Measurements from ENCODE around the gene GSAP. TPM values are rescaled to one million over a fixed set of nuclear protein-coding genes. Genes with fewer than 3 reads are reported as not detected.
A peak's percentile ranks its signal among the peaks of the same experiment; 100 is the strongest.

The GSAP gene
- polyA plus RNA-seq, 3 donors, result 19.1 to 105 (median 35.6) TPM

GRCh38 chr7:77443042-77443441 is 26.9 kb upstream of the GSAP start:
- H3K4me3 ChIP-seq (replicated peaks in 1 of 3; ENCODE audit: low read depth in 2 of 3, low read length in 3 of 3), result no peak overlapping the region
- no peak overlapping the region for H2AFZ ChIP-seq (ENCODE audit: insufficient read depth, low read depth, low read length, poor library complexity, severe bottlenecking)
- no CpG with 5 or more reads among the region's 2 CpGs for WGBS (ENCODE audit: insufficient coverage)
- no peaks in the 10 kb centered on the region for H3K27me3 ChIP-seq (ENCODE audit: control insufficient read depth in 2 of 2, insufficient read depth in 2 of 2, low read length in 2 of 2)
- no peaks in the 10 kb centered on the region for H3K9me3 ChIP-seq (replicated peaks in 1 of 2; ENCODE audit: control insufficient read depth in 1 of 2, insufficient read depth in 1 of 2, low read length in 2 of 2)
- H3K4me2 ChIP-seq (replicated peaks; ENCODE audit: extremely low read depth, low read length, poor library complexity, severe bottlenecking), result no peak overlapping the region
- peaks cover 39% of the 10 kb centered on the region for H3K4me1 Mint-ChIP-seq
- H3K9me3 Mint-ChIP-seq, result no peaks in the 10 kb centered on the region
- H3K4me1 ChIP-seq (ENCODE audit: control insufficient read depth in 1 of 2, insufficient read depth in 2 of 2, low read length in 2 of 2), result peaks cover 25 to 40% of the 10 kb centered on the region in 2 donors
- no peaks in the 10 kb centered on the region for H3K79me2 ChIP-seq (ENCODE audit: insufficient read depth, low read length)
- H3K9ac ChIP-seq (ENCODE audit: insufficient read depth, low read length, poor library complexity, severe bottlenecking), result no peak overlapping the region
- no peaks in the 10 kb centered on the region for H3K36me3 ChIP-seq (replicated peaks in 1 of 2; ENCODE audit: control insufficient read depth in 1 of 2, insufficient read depth in 2 of 2, low read length in 2 of 2)
- TF ChIP-seq, protein P1, sequence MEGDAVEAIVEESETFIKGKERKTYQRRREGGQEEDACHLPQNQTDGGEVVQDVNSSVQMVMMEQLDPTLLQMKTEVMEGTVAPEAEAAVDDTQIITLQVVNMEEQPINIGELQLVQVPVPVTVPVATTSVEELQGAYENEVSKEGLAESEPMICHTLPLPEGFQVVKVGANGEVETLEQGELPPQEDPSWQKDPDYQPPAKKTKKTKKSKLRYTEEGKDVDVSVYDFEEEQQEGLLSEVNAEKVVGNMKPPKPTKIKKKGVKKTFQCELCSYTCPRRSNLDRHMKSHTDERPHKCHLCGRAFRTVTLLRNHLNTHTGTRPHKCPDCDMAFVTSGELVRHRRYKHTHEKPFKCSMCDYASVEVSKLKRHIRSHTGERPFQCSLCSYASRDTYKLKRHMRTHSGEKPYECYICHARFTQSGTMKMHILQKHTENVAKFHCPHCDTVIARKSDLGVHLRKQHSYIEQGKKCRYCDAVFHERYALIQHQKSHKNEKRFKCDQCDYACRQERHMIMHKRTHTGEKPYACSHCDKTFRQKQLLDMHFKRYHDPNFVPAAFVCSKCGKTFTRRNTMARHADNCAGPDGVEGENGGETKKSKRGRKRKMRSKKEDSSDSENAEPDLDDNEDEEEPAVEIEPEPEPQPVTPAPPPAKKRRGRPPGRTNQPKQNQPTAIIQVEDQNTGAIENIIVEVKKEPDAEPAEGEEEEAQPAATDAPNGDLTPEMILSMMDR (IDR thresholded peaks at IDR 0.05), result no peak
- no peaks in the 10 kb centered on the region for H3K36me3 Mint-ChIP-seq
- H4K20me1 ChIP-seq (ENCODE audit: insufficient read depth, low read length), result no peaks in the 10 kb centered on the region
- H3K27me3 Mint-ChIP-seq (ENCODE audit: low read depth in 3 of 3), result no peaks in the 10 kb centered on the region
- peak overlapping the region in 1 of 2 donors; percentile 50 for H3K27ac ChIP-seq (ENCODE audit: low read depth in 1 of 2, low read length in 2 of 2)
- intact Hi-C loops (cut with micrococcal nuclease), result no loop called here
- H3K27ac Mint-ChIP-seq, result peak overlapping the region; percentile 54 to 84 (median 72)
- H3K4me3 Mint-ChIP-seq, result no peak overlapping the region
- DNase-seq, result peak in 2 of 3 donors; percentile 30 to 41

DNA sequence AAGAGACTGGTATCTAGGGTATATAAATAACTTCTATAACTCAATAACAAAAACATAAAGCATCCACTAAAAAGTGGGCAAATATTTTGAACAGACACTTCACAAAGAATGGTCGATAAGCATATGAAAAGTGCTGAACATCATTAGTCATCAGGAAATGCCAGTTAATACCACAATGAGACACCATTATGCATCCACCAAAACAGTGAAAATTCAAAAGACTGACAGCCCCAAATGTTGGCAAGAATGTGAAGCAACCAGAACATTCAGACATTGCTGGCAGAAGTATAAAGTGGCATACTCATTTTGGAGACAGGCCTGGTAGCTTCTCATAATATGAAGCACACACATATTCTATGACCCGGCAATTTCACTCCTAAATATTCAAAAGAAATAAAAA is 26.5 kb upstream of the GSAP start:
- H3K27ac ChIP-seq (ENCODE audit: low read depth in 1 of 2, low read length in 2 of 2), result peak overlapping the region in 1 of 2 donors; percentile 50
- no peaks in the 10 kb centered on the region for H3K27me3 ChIP-seq (ENCODE audit: control insufficient read depth in 2 of 2, insufficient read depth in 2 of 2, low read length in 2 of 2)
- no peak overlapping the region for H3K4me3 Mint-ChIP-seq

More for the DNA sequence above, 26.5 kb upstream of the GSAP start:
- intact Hi-C loops (cut with micrococcal nuclease), result no loop called here
- no peak overlapping the region for H3K4me2 ChIP-seq (replicated peaks; ENCODE audit: extremely low read depth, low read length, poor library complexity, severe bottlenecking)
- WGBS (ENCODE audit: insufficient coverage), result 13% methylated on average over 1 of the region's 2 CpGs
- H3K9ac ChIP-seq (ENCODE audit: insufficient read depth, low read length, poor library complexity, severe bottlenecking), result no peak overlapping the region
- DNase-seq, result peak; percentile 46 to 73 (median 55)
- H3K27ac Mint-ChIP-seq, result peak overlapping the region in 6 of 7 donors; percentile 5 to 84 (median 48)
- H3K27me3 Mint-ChIP-seq (ENCODE audit: low read depth in 3 of 3), result no peaks in the 10 kb centered on the region
- H3K36me3 Mint-ChIP-seq, result no peaks in the 10 kb centered on the region
- peaks cover 36% of the 10 kb centered on the region for H3K4me1 Mint-ChIP-seq
- H3K4me1 ChIP-seq (ENCODE audit: control insufficient read depth in 1 of 2, insufficient read depth in 2 of 2, low read length in 2 of 2), result peaks cover 22 to 36% of the 10 kb centered on the region in 2 donors
- H3K9me3 Mint-ChIP-seq, result no peaks in the 10 kb centered on the region
- no peaks in the 10 kb centered on the region for H3K79me2 ChIP-seq (ENCODE audit: insufficient read depth, low read length)
- H3K9me3 ChIP-seq (replicated peaks in 1 of 2; ENCODE audit: control insufficient read depth in 1 of 2, insufficient read depth in 1 of 2, low read length in 2 of 2), result no peaks in the 10 kb centered on the region
- H2AFZ ChIP-seq (ENCODE audit: insufficient read depth, low read depth, low read length, poor library complexity, severe bottlenecking), result no peak overlapping the region
- no peak overlapping the region for H3K4me3 ChIP-seq (replicated peaks in 1 of 3; ENCODE audit: low read depth in 2 of 3, low read length in 3 of 3)
- H4K20me1 ChIP-seq (ENCODE audit: insufficient read depth, low read length), result no peaks in the 10 kb centered on the region
- H3K36me3 ChIP-seq (replicated peaks in 1 of 2; ENCODE audit: control insufficient read depth in 1 of 2, insufficient read depth in 2 of 2, low read length in 2 of 2), result no peaks in the 10 kb centered on the region
- TF ChIP-seq, protein P1 (IDR thresholded peaks at IDR 0.05), result no peak

All from CD14-positive monocyte (primary cell).